Measurements from ENCODE around the gene DUOXA2.

GRCh38 chr15:45113380-45113990 is 641 bp upstream of the DUOXA2 start:
- TF ChIP-seq CTCF (conservative IDR thresholded peaks at IDR 0.05 in 1 of 2, IDR thresholded peaks at IDR 0.05 in 1 of 2; ENCODE audit: low read depth in 1 of 2, low read length in 2 of 2) (no peak), EZH2 (IDR thresholded peaks at IDR 0.05; ENCODE audit: low read length, missing control alignments) (peak; percentile 92)
